Mesenchymal stem cell (in vitro differentiated cells and primary cell): ENCODE results near the gene FAF1.

ENCODE experiments used
- DNase-seq: peaks from one replicate; pipeline ENCODE4 v3.0.0-alpha.2; 2013
- H2AFZ ChIP-seq: one replicate; pipeline ENCODE4 v1.6.1; 2013; ENCODE audit warnings: low read depth, mild to moderate bottlenecking, control low read depth, inconsistent platforms, low read length, moderate library complexity
- H2AK5ac ChIP-seq: 2 replicates; pipeline ENCODE4 v1.6.1; 2013; ENCODE audit warnings: low read length, moderate library complexity, mild to moderate bottlenecking, inconsistent platforms; ENCODE audit not compliant: severe bottlenecking
- H2BK120ac ChIP-seq: one replicate; pipeline ENCODE4 v1.6.1; 2013; ENCODE audit warnings: low read depth, mild to moderate bottlenecking, inconsistent platforms, low read length, moderate library complexity
- H2BK12ac ChIP-seq, 2 experiments: one replicate each; pipeline ENCODE4 v1.6.1; 2013; ENCODE audit warnings: inconsistent platforms in 2 of 2, low read length in 2 of 2, mild to moderate bottlenecking in 2 of 2, moderate library complexity in 2 of 2, control low read depth in 1 of 2
- H2BK15ac ChIP-seq: one replicate; pipeline ENCODE4 v1.6.1; 2013; ENCODE audit warnings: mild to moderate bottlenecking, low read depth, inconsistent platforms; ENCODE audit not compliant: poor library complexity, severe bottlenecking
- H2BK5ac ChIP-seq: 2 replicates; pipeline ENCODE4 v1.6.1; 2013; ENCODE audit warnings: low read depth, mild to moderate bottlenecking, low read length, control low read depth, inconsistent platforms; ENCODE audit not compliant: poor library complexity, severe bottlenecking
- H3K14ac ChIP-seq, 2 experiments: one replicate each; pipeline ENCODE4 v1.6.1; 2013; ENCODE audit warnings: inconsistent platforms in 2 of 2, low read length in 2 of 2, control low read depth in 1 of 2, mild to moderate bottlenecking in 1 of 2, moderate library complexity in 1 of 2
- H3K18ac ChIP-seq, 2 experiments: one replicate each; pipeline ENCODE4 v1.6.1; 2013; ENCODE audit warnings: inconsistent platforms in 2 of 2, low read length in 2 of 2, control low read depth in 1 of 2, low read depth in 1 of 2, mild to moderate bottlenecking in 1 of 2
- H3K23ac ChIP-seq, 2 experiments: one replicate each; pipeline ENCODE4 v1.6.1; 2013; ENCODE audit warnings: inconsistent platforms in 2 of 2, low read length in 2 of 2, mild to moderate bottlenecking in 2 of 2, moderate library complexity in 2 of 2, control low read depth in 1 of 2
- H3K27ac ChIP-seq: 2 replicates; pipeline ENCODE4 v1.5.1; 2013; ENCODE audit warnings: mild to moderate bottlenecking, moderate library complexity, low read length, control low read depth, inconsistent platforms; ENCODE audit not compliant: poor library complexity, severe bottlenecking
- H3K27me3 ChIP-seq, 2 experiments: 2 replicates each; pipeline versions ENCODE4 v1.6.1 to v1.7.0; 2013; ENCODE audit warnings: low read length in 2 of 2, mild to moderate bottlenecking in 2 of 2, moderate library complexity in 2 of 2, control low read depth in 1 of 2, inconsistent platforms in 1 of 2; ENCODE audit not compliant: control insufficient read depth in 1 of 2, insufficient read depth in 1 of 2
- H3K36me3 ChIP-seq, 2 experiments: 2 replicates each; pipeline versions ENCODE4 v1.6.1 to v1.7.0; 2013; ENCODE audit warnings: low read length in 2 of 2, control low read depth in 1 of 2, inconsistent platforms in 1 of 2, low read depth in 1 of 2, mild to moderate bottlenecking in 1 of 2; ENCODE audit not compliant: insufficient read depth in 2 of 2, control insufficient read depth in 1 of 2
- H3K4ac ChIP-seq, 2 experiments: one replicate each; pipeline ENCODE4 v1.6.1; 2013; ENCODE audit warnings: inconsistent platforms in 2 of 2, low read length in 2 of 2, mild to moderate bottlenecking in 2 of 2, moderate library complexity in 2 of 2, control low read depth in 1 of 2, low read depth in 1 of 2
- H3K4me1 ChIP-seq: 2 replicates; pipeline ENCODE4 v1.6.1; 2013; ENCODE audit warnings: low read depth, low read length, control low read depth; ENCODE audit not compliant: control insufficient read depth, insufficient read depth
- H3K4me2 ChIP-seq: 2 replicates; pipeline ENCODE4 v1.6.1; 2013; ENCODE audit warnings: low read length, mild to moderate bottlenecking, inconsistent platforms; ENCODE audit not compliant: poor library complexity, severe bottlenecking
- H3K4me3 ChIP-seq, 2 experiments: 2 replicates each; pipeline versions ENCODE4 v1.5.1 to v1.7.0; 2013; ENCODE audit warnings: low read length in 2 of 2, mild to moderate bottlenecking in 2 of 2, control low read depth in 1 of 2, low read depth in 1 of 2; ENCODE audit not compliant: insufficient read depth in 1 of 2
- H3K79me1 ChIP-seq: replicated peaks from 2 replicates; pipeline ENCODE4 v1.6.1; 2013; ENCODE audit warnings: mild to moderate bottlenecking, control low read depth, low read length, inconsistent platforms; ENCODE audit not compliant: poor library complexity, severe bottlenecking
- H3K9ac ChIP-seq: 2 replicates; pipeline ENCODE4 v1.7.0; 2013; ENCODE audit warnings: mild to moderate bottlenecking, low read length, moderate library complexity
- H3K9me3 ChIP-seq: 2 replicates; pipeline ENCODE4 v1.7.0; 2013; ENCODE audit warnings: mild to moderate bottlenecking, low read length; ENCODE audit not compliant: control insufficient read depth
- H4K8ac ChIP-seq: one replicate; pipeline ENCODE4 v1.6.1; 2013; ENCODE audit warnings: inconsistent platforms, mild to moderate bottlenecking, low read length, moderate library complexity
- H4K91ac ChIP-seq: one replicate; pipeline ENCODE4 v1.6.1; 2013; ENCODE audit warnings: mild to moderate bottlenecking, low read length, inconsistent platforms
- WGBS: methylation state at CpG from one replicate; pipeline ENCODE4 v1.1.7; 2013; ENCODE audit warnings: mixed read lengths; 5-methylcytosine and 5-hydroxymethylcytosine counted together

FAF1 gene

DNA sequence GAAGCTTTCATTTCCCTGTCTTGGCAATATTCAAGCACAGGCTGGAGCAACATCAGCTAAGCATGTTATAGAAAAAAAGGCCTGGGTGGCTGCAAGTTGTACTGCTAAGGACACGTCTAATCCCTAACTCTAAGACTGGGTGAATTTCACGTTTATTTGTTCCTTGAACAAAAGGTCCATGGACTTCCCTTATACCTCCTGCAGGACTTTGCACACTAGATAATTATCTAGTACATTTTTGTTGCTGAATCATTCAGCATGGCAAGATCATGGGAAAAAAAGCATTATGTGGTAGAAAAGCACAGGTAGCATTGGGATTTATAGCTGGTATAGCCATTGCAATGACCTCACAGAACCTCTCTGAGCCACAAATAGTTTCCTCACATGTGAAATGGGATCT is 406.1 kb downstream of the FAF1 start:
- no peak overlapping the region for H3K18ac ChIP-seq

DNA sequence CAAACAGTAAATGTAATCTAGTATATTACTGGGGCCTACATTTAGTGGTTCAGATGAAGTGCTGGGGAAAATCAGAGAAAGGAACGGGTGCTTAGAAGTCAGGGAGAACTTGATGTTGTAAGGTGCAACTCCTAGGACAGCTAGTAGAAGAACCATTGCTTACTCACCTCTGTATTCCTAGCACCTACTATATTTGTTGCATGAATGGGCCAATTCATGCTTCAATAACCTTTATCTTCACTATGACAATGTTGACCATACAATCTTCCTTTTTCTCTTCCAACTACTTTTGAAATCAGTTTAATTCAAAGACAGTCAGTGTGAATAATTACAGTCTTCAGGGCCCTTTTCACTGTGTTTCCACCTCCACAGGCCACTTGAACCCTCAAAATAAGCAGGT is 411.8 kb downstream of the FAF1 start:
- Histone ChIP-seq H3K4me1 (no peaks in the 10 kb centered on the region), H3K23ac (no peak overlapping the region), H2BK5ac (no peak overlapping the region), H2BK12ac (no peak overlapping the region), H3K27ac (no peak overlapping the region), H3K79me1 (no peaks in the 10 kb centered on the region), H3K27me3 (no peaks in the 10 kb centered on the region), H3K14ac (no peak overlapping the region), H3K18ac (no peak overlapping the region), H3K9ac (no peak overlapping the region), H2BK15ac (no peak overlapping the region), H2BK120ac (no peak overlapping the region), H4K8ac (no peak overlapping the region), H4K91ac (no peak overlapping the region), H2AFZ (no peak overlapping the region), H3K36me3 (no peaks in the 10 kb centered on the region), H3K9me3 (no peaks in the 10 kb centered on the region), H3K4ac (no peak overlapping the region), H3K4me2 (no peak overlapping the region), H3K4me3 (no peak overlapping the region), H2AK5ac (no peak overlapping the region)
- DNase-seq: no peak
- WGBS: 100% methylated on average over 1 of the region's 1 CpG

More for the DNA sequence above, 406.1 kb downstream of the FAF1 start:
- Histone ChIP-seq H3K36me3 (no peaks in the 10 kb centered on the region), H2AK5ac (no peak overlapping the region), H2AFZ (no peak overlapping the region), H3K4ac (no peak overlapping the region), H3K4me1 (no peaks in the 10 kb centered on the region), H3K14ac (no peak overlapping the region), H4K8ac (no peak overlapping the region), H2BK5ac (no peak overlapping the region), H4K91ac (no peak overlapping the region), H3K27me3 (no peaks in the 10 kb centered on the region), H3K9me3 (no peaks in the 10 kb centered on the region), H3K27ac (no peak overlapping the region), H3K4me3 (no peak overlapping the region), H2BK15ac (no peak overlapping the region), H3K79me1 (no peaks in the 10 kb centered on the region), H2BK12ac (no peak overlapping the region), H2BK120ac (no peak overlapping the region), H3K23ac (no peak overlapping the region), H3K9ac (no peak overlapping the region), H3K4me2 (no peak overlapping the region)
- DNase-seq: no peak
- WGBS: 71% methylated on average over 2 of the region's 2 CpGs

DNA sequence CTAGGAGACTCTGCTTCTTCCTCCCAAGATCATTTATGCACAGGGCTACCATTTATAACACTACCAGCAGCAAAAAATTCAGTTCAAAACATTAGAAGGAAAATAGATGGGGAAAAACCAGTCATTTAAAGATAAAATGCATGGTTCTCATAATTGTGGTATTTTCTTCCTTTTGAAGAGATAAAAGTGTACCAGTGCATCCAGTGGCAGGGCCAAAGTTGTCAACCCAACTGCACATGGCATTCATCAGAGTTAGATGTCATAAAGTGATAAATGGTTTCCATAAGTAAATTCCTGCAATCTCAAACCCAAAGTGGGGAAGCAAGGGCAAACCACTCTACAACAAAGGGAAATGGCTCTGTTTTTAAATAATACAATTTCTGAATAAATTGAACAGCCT is 417.7 kb downstream of the FAF1 start:
- DNase-seq: no peak
- H3K4me1 ChIP-seq: no peaks in the 10 kb centered on the region
- H2BK5ac ChIP-seq: no peak overlapping the region
- no peak overlapping the region for H4K8ac ChIP-seq
- no peak overlapping the region for H3K14ac ChIP-seq
- H3K27ac ChIP-seq: no peak overlapping the region
- no peaks in the 10 kb centered on the region for H3K79me1 ChIP-seq
- no peak overlapping the region for H2BK15ac ChIP-seq
- no peak overlapping the region for H2AFZ ChIP-seq
- no peak overlapping the region for H4K91ac ChIP-seq
- H3K18ac ChIP-seq: no peak overlapping the region
- peaks cover 0 to 8% of the 10 kb centered on the region in 2 experiments for H3K36me3 ChIP-seq
- no peak overlapping the region for H3K23ac ChIP-seq
- H2BK12ac ChIP-seq: no peak overlapping the region
- no peak overlapping the region for H3K4ac ChIP-seq
- no peaks in the 10 kb centered on the region for H3K27me3 ChIP-seq
- no peak overlapping the region for H3K9ac ChIP-seq
- H2BK120ac ChIP-seq: no peak overlapping the region
- no peak overlapping the region for H3K4me2 ChIP-seq
- no peak overlapping the region for H2AK5ac ChIP-seq
- no peak overlapping the region for H3K4me3 ChIP-seq
- no peaks in the 10 kb centered on the region for H3K9me3 ChIP-seq

GRCh38 chr1:50538476-50538875 is 421.6 kb downstream of the FAF1 start:
- Histone ChIP-seq H2BK120ac (no peak overlapping the region), H3K4me1 (no peaks in the 10 kb centered on the region), H3K4me3 (no peak overlapping the region), H2BK12ac (no peak overlapping the region), H3K4ac (no peak overlapping the region), H3K27me3 (no peaks in the 10 kb centered on the region), H3K18ac (no peak overlapping the region), H2BK15ac (no peak overlapping the region), H3K36me3 (peaks cover 0 to 11% of the 10 kb centered on the region in 2 experiments), H3K9me3 (no peaks in the 10 kb centered on the region), H2AK5ac (no peak overlapping the region), H3K23ac (no peak overlapping the region), H3K4me2 (no peak overlapping the region), H3K27ac (no peak overlapping the region), H2BK5ac (no peak overlapping the region), H4K91ac (no peak overlapping the region), H2AFZ (no peak overlapping the region), H3K14ac (no peak overlapping the region), H3K9ac (no peak overlapping the region), H4K8ac (no peak overlapping the region), H3K79me1 (no peaks in the 10 kb centered on the region)
- WGBS: no CpG with 5 or more reads among the region's 1 CpG
- no peak for DNase-seq
